ENCODE measurements around the gene CCNF.

Gene CCNF

DNA sequence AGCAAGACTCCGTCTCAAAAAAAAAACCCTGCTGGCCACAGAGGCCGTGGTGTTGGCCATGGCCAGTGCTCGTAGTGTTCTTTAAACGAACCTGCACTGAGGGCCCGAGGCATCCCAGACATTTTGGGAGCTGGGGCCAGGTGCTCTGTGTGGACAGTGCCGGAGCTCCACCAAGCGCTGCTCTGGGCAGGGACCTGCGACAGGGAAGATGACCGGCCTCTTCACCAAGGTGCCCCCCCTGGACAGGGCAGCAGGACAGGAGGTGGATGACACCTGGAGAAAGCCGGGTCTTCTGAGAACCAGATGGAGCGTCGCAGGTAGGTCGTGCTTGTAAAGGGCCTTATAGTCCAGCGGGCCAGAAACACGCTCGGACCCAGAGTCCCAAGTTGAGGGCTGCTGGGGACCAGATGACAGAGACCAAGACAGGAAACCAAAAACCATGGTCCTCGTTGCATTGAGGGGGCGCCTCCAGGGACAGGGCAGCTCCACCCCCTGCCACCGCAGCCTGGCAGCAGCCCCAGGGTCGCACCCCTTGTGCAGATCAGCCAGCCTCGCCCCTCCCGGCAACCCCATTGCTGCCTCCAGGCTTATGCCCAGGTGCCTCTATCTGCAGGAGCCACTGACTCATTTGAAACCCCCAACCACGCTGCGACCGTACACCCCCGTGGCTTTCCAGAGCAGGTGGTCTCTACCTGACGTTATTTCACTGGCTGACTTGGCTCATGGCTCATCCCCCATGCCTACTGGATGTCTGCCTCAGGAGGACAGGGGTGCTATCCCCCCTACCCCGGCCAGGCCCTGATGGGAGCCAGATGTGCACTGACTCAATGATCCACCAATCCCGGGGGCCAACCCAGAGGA lies 37.6 kb downstream of the CCNF start:
- no peak for TF ChIP-seq ZFP3 (CRISPR knock-in tag; IDR thresholded peaks at IDR 0.05)
- TF ChIP-seq, protein P1, sequence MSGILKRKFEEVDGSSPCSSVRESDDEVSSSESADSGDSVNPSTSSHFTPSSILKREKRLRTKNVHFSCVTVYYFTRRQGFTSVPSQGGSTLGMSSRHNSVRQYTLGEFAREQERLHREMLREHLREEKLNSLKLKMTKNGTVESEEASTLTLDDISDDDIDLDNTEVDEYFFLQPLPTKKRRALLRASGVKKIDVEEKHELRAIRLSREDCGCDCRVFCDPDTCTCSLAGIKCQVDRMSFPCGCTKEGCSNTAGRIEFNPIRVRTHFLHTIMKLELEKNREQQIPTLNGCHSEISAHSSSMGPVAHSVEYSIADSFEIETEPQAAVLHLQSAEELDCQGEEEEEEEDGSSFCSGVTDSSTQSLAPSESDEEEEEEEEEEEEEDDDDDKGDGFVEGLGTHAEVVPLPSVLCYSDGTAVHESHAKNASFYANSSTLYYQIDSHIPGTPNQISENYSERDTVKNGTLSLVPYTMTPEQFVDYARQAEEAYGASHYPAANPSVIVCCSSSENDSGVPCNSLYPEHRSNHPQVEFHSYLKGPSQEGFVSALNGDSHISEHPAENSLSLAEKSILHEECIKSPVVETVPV (CRISPR knock-in tag; IDR thresholded peaks at IDR 0.05), result no peak
- TF ChIP-seq ZNF565 (CRISPR knock-in tag; conservative IDR thresholded peaks at IDR 0.05; ENCODE audit: low read depth), result no peak
- TF ChIP-seq, protein P2, sequence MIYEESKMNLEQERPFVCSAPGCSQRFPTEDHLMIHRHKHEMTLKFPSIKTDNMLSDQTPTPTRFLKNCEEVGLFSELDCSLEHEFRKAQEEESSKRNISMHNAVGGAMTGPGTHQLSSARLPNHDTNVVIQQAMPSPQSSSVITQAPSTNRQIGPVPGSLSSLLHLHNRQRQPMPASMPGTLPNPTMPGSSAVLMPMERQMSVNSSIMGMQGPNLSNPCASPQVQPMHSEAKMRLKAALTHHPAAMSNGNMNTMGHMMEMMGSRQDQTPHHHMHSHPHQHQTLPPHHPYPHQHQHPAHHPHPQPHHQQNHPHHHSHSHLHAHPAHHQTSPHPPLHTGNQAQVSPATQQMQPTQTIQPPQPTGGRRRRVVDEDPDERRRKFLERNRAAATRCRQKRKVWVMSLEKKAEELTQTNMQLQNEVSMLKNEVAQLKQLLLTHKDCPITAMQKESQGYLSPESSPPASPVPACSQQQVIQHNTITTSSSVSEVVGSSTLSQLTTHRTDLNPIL (CRISPR knock-in tag; IDR thresholded peaks at IDR 0.05; ENCODE audit: low read depth), result no peak
- TF ChIP-seq PPARA (CRISPR knock-in tag; IDR thresholded peaks at IDR 0.05; ENCODE audit: borderline replicate concordance), result no peak
- TF ChIP-seq ZC3H10 (CRISPR knock-in tag; IDR thresholded peaks at IDR 0.05), result no peak
- no peak for TF ChIP-seq TCF4 (CRISPR knock-in tag; IDR thresholded peaks at IDR 0.05; ENCODE audit: borderline replicate concordance)
- TF ChIP-seq, protein P3, sequence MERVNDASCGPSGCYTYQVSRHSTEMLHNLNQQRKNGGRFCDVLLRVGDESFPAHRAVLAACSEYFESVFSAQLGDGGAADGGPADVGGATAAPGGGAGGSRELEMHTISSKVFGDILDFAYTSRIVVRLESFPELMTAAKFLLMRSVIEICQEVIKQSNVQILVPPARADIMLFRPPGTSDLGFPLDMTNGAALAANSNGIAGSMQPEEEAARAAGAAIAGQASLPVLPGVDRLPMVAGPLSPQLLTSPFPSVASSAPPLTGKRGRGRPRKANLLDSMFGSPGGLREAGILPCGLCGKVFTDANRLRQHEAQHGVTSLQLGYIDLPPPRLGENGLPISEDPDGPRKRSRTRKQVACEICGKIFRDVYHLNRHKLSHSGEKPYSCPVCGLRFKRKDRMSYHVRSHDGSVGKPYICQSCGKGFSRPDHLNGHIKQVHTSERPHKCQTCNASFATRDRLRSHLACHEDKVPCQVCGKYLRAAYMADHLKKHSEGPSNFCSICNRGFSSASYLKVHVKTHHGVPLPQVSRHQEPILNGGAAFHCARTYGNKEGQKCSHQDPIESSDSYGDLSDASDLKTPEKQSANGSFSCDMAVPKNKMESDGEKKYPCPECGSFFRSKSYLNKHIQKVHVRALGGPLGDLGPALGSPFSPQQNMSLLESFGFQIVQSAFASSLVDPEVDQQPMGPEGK (CRISPR knock-in tag; IDR thresholded peaks at IDR 0.05; ENCODE audit: borderline replicate concordance), result no peak
- no peak for TF ChIP-seq ESRRG (CRISPR knock-in tag; IDR thresholded peaks at IDR 0.05)
- no peak for TF ChIP-seq TOX (CRISPR knock-in tag; IDR thresholded peaks at IDR 0.05; ENCODE audit: borderline replicate concordance)
- no peak for TF ChIP-seq ZNF8 (CRISPR knock-in tag; IDR thresholded peaks at IDR 0.05)
- TF ChIP-seq ZNF70 (CRISPR knock-in tag; IDR thresholded peaks at IDR 0.05), result no peak
- TF ChIP-seq GLIS3 (CRISPR knock-in tag; IDR thresholded peaks at IDR 0.05), result no peak
- no peak for TF ChIP-seq CSDC2 (CRISPR knock-in tag; IDR thresholded peaks at IDR 0.05)
- TF ChIP-seq ARNTL (CRISPR knock-in tag; IDR thresholded peaks at IDR 0.05; ENCODE audit: borderline replicate concordance, low read depth), result no peak
- TF ChIP-seq ZFP30 (CRISPR knock-in tag; IDR thresholded peaks at IDR 0.05), result no peak
- no peak for TF ChIP-seq SNAI2 (CRISPR knock-in tag; IDR thresholded peaks at IDR 0.05)
- no peak for ATAC-seq

DNA sequence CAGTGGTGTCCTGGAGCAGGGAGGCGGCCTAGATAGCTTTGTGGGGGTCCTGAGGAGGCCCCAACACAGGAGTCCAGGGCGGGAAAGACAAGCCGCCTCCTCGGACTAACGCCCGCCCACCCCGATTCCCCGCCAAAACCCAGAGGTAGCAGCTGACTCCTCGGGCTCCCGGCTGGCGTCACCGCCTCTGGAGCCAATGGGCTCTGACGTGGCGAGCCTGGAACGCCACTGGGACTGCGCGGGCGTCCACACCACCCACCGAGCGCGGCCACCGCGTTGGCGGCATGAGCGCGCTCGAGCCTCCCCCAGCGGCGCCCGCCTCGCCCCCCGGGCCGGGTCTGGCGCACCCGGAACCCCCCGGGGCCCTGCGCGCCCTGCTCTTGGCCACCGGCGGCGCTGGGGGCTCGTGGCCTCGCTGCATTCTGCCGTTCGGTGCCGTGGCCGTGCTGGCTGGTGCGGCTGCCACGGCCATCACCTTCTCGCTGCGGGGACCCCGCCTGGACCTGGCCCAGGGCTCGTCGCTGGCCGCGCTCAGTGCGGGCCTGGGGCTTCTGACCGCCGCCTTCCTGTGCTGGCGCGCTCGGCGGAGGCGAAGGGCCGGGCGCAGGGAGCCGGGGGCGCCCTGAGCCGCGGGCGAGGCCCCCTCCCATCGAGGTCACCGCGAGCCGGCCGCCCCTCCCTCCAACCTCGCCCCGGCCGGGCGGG lies 38.4 kb downstream of the CCNF start:
- peak; percentile 65 for ATAC-seq
- TF ChIP-seq ISL1 (CRISPR knock-in tag; IDR thresholded peaks at IDR 0.05) (no peak), ZFP3 (CRISPR knock-in tag; IDR thresholded peaks at IDR 0.05) (no peak), ZNF70 (CRISPR knock-in tag; IDR thresholded peaks at IDR 0.05) (no peak), ZNF8 (CRISPR knock-in tag; IDR thresholded peaks at IDR 0.05) (no peak), BACH2 (CRISPR knock-in tag; IDR thresholded peaks at IDR 0.05; ENCODE audit: borderline replicate concordance) (no peak), TCF4 (CRISPR knock-in tag; IDR thresholded peaks at IDR 0.05; ENCODE audit: borderline replicate concordance) (no peak), ZFP30 (CRISPR knock-in tag; IDR thresholded peaks at IDR 0.05) (no peak), OSR1 (CRISPR knock-in tag; IDR thresholded peaks at IDR 0.05) (no peak)
- TF ChIP-seq, protein P3 (CRISPR knock-in tag; IDR thresholded peaks at IDR 0.05; ENCODE audit: borderline replicate concordance), result no peak
- TF ChIP-seq, protein P1 (CRISPR knock-in tag; IDR thresholded peaks at IDR 0.05), result no peak
- TF ChIP-seq, protein P4, sequence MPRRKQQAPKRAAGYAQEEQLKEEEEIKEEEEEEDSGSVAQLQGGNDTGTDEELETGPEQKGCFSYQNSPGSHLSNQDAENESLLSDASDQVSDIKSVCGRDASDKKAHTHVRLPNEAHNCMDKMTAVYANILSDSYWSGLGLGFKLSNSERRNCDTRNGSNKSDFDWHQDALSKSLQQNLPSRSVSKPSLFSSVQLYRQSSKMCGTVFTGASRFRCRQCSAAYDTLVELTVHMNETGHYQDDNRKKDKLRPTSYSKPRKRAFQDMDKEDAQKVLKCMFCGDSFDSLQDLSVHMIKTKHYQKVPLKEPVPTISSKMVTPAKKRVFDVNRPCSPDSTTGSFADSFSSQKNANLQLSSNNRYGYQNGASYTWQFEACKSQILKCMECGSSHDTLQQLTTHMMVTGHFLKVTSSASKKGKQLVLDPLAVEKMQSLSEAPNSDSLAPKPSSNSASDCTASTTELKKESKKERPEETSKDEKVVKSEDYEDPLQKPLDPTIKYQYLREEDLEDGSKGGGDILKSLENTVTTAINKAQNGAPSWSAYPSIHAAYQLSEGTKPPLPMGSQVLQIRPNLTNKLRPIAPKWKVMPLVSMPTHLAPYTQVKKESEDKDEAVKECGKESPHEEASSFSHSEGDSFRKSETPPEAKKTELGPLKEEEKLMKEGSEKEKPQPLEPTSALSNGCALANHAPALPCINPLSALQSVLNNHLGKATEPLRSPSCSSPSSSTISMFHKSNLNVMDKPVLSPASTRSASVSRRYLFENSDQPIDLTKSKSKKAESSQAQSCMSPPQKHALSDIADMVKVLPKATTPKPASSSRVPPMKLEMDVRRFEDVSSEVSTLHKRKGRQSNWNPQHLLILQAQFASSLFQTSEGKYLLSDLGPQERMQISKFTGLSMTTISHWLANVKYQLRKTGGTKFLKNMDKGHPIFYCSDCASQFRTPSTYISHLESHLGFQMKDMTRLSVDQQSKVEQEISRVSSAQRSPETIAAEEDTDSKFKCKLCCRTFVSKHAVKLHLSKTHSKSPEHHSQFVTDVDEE (CRISPR knock-in tag; IDR thresholded peaks at IDR 0.05), result no peak
- TF ChIP-seq, protein P2 (CRISPR knock-in tag; IDR thresholded peaks at IDR 0.05; ENCODE audit: low read depth), result no peak

All from SK-N-SH treated with all-trans-retinoic acid at 6 μM for 48 hours (cell line).